OCI-LY7 (cell line): Measurements from ENCODE around the gene TCF25.

Experiments
- EZH2phosphoT487 ChIP-seq: fragments of 200-600 bp; sonication (generic); IDR thresholded peaks from 2 replicates; pipeline ENCODE4 v1.6.1; 2018; ENCODE audit warnings: low read depth, borderline replicate concordance, mild to moderate bottlenecking, mixed run types, antibody characterized with exemption, low read length, moderate library complexity, mixed read lengths
- TF ChIP-seq, protein P1 (sequence below): fragments of 200-600 bp; sonication (generic); conservative IDR thresholded peaks from 2 replicates; pipeline ENCODE4 v1.5.1; 2014; ENCODE audit warnings: mild to moderate bottlenecking, antibody characterized with exemption, low read length, moderate library complexity, mixed read lengths

DNA sequence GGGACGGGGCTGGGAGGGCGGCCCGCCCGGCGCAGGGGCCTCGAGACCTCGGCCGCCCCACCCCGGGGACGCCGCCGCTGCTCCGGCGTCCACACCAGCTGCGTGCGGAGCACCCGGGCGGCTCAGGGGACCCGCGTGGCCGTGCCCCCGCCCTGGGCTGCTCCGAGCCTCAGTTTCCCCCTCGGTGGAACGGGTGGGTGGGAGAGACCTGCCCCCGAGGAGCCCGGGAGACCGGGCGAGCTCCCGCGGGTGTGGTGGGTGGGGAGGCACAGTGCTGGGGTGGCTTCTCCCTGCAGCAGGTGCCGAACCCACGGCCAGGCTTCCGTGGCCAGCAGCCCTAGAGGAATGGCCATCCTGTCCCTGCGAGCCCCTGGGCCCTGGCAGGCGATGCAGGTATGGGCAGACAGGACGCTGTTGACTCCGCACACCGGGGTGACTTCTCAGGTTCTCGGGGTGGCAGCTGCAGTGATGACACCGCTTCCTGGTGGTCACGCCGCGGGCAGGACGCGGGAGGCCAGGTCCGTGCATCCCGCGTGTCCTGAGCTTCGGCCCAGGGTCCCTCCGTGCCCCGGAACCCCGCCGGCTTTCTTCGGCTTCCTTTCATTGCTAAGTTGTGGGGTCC is 75.8 kb downstream of the TCF25 start:
- TF ChIP-seq, protein P1, sequence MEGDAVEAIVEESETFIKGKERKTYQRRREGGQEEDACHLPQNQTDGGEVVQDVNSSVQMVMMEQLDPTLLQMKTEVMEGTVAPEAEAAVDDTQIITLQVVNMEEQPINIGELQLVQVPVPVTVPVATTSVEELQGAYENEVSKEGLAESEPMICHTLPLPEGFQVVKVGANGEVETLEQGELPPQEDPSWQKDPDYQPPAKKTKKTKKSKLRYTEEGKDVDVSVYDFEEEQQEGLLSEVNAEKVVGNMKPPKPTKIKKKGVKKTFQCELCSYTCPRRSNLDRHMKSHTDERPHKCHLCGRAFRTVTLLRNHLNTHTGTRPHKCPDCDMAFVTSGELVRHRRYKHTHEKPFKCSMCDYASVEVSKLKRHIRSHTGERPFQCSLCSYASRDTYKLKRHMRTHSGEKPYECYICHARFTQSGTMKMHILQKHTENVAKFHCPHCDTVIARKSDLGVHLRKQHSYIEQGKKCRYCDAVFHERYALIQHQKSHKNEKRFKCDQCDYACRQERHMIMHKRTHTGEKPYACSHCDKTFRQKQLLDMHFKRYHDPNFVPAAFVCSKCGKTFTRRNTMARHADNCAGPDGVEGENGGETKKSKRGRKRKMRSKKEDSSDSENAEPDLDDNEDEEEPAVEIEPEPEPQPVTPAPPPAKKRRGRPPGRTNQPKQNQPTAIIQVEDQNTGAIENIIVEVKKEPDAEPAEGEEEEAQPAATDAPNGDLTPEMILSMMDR, result no peak
- TF ChIP-seq EZH2phosphoT487, result no peak
